PFSK-1 (cell line): ENCODE data around the gene PAQR5.

ENCODE experiments used
- POLR2AphosphoS5 ChIP-seq: IDR thresholded peaks from 2 replicates; pipeline ENCODE4 v1.6.1; 2012; ENCODE audit warnings: low read depth, mild to moderate bottlenecking, control low read depth, low read length, moderate library complexity
- REST ChIP-seq, 2 experiments: IDR thresholded peaks; 2 replicates each; pipeline versions ENCODE4 v1.6.1 to v1.8.0; 2011 to 2012; ENCODE audit warnings: low read depth in 2 of 2, low read length in 2 of 2, control low read depth in 1 of 2, inconsistent platforms in 1 of 2, mild to moderate bottlenecking in 1 of 2, moderate library complexity in 1 of 2; ENCODE audit not compliant: insufficient read depth in 1 of 2
- TAF1 ChIP-seq: IDR thresholded peaks from 2 replicates; pipeline ENCODE4 v1.6.1; 2012; ENCODE audit warnings: low read length, control low read depth, borderline replicate concordance; ENCODE audit not compliant: insufficient read depth

- no peak for TF ChIP-seq TAF1
- TF ChIP-seq POLR2AphosphoS5 = no peak
- TF ChIP-seq REST (IDR thresholded peaks at IDR 0.05; ENCODE audit: insufficient read depth in 1 of 2, low read depth in 2 of 2, low read length in 2 of 2) = no peak
Observed at GRCh38 chr15:69405110-69405509, 106.4 kb downstream of the PAQR5 start.
